Psoas muscle (tissue), 8 donors: Measurements from ENCODE around the gene PITPNC1. TPM values are rescaled to one million over a fixed set of nuclear protein-coding genes. Genes with fewer than 3 reads are reported as not detected.

ENCODE experiments used
- ATAC-seq, 4 donors: fragments of 200-7000 bp; cut with Tn5 transposase; one replicate each; pipeline ENCODE4 v1.9.1; 2020; ENCODE audit warnings: moderate library complexity in 3 of 4, mild to moderate bottlenecking in 2 of 4
- DNase-seq, 2 donors: peaks; one replicate each; pipeline ENCODE4 v3.0.0-alpha.2; 2020
- H3K27ac ChIP-seq: fragments of 200-600 bp; one replicate; pipeline ENCODE4 v1.8.0; 2022
- H3K27me3 ChIP-seq, 3 donors: fragments of 200-600 bp in 1 of 3; one replicate each; pipeline versions ENCODE4 v1.6.1 to v1.8.0; 2013 to 2022; ENCODE audit warnings: low read length in 2 of 3, mild to moderate bottlenecking in 2 of 3, moderate library complexity in 1 of 3; ENCODE audit not compliant: insufficient read depth in 3 of 3
- H3K36me3 ChIP-seq, 2 donors: fragments of 200-600 bp in 1 of 2; one replicate each; pipeline versions ENCODE4 v1.6.1 to v1.8.0; 2013 to 2022; ENCODE audit warnings: low read depth in 1 of 2, mild to moderate bottlenecking in 1 of 2, moderate library complexity in 1 of 2; ENCODE audit not compliant: insufficient read depth in 1 of 2
- H3K4me1 ChIP-seq: fragments of 200-600 bp; one replicate; pipeline ENCODE4 v1.8.0; 2022
- H3K4me3 ChIP-seq: fragments of 200-600 bp; one replicate; pipeline ENCODE4 v1.8.0; 2022; ENCODE audit warnings: mild to moderate bottlenecking
- H3K9me3 ChIP-seq: fragments of 200-600 bp; one replicate; pipeline ENCODE4 v1.8.0; 2022
- WGBS, 3 donors: extraction: QIAGEN DNeasy Blood & Tissue Kit; methylation state at CpG; one replicate each; pipeline versions ENCODE4 v1.1.6 to v1.1.7; 2013; 5-methylcytosine and 5-hydroxymethylcytosine counted together
- intact Hi-C, 2 donors: fragments of 100-400 bp; cut with DNase I; formaldehyde crosslinking; loops; one replicate each; pipeline versions ENCODE4 v1.11.0 to v1.14.2; 2022
- polyA plus RNA-seq, 3 donors: library from polyadenylated mRNA; stranded (reverse); fragments of 200-250 nt; gene quantifications; one replicate each; pipeline ENCODE4 v1.2.3, GENCODE V29; 2013
- total RNA-seq, 4 donors: library from RNA; stranded (reverse); fragmentation: NEBNext Ultra II Directional in 2 of 4; extraction: Animal tissue kit (Norgen Biotek cat#: 25700) in 2 of 4; gene quantifications; one replicate each; pipeline versions ENCODE4 v1.2.1 to v1.2.4, GENCODE V29; 2021 to 2023
- TF ChIP-seq, protein P1 (sequence below): fragments of 200-600 bp; IDR thresholded peaks from one replicate; pipeline ENCODE4 v1.8.0; 2022; ENCODE audit warnings: antibody characterized with exemption
- donor health status: healthy with polysubstance abuse.
- donor health status: DM: no; HTN: no; CAD: no; lungs with moderate emphysema.
- donor health status: Bipolar disorder and iron deficiency.
- donor health status: healthy.
- donor health status: DM: yes; HTN: yes; CAD: no.
- donor health status: DM: no; HTN: no; CAD: no.
- donor health status: DM: no; HTN: no; CAD: no.
- donor health status: DM: yes; HTN: yes; CAD: no.

Gene PITPNC1
- total and polyA plus RNA-seq, 7 donors = 4.4 to 54.7 (median 6.6) TPM

DNA sequence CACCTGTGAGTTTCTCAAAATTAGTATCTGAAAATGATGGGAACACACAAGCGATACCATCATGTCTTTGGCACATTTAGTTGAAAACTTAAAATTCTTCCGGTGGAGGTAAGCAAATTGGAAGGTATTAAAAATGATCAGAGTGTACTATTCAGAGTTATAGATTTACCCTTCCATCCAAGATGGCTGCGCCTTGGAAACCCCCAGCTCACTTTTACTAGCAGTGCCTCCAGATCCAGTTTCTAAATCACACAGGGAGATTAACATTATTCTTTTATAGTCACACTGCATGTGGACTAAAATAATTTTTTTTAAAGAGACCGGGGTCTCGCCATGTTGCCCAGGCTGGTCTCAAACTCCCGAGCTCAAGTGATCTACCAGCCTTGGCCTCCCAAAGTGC lies 15.0 kb downstream of the PITPNC1 start:
- Histone ChIP-seq H3K9me3 (no peaks in the 10 kb centered on the region), H3K4me1 (no peaks in the 10 kb centered on the region), H3K27ac (no peak overlapping the region), H3K36me3 (peaks cover 0 to 2% of the 10 kb centered on the region in 2 donors), H3K4me3 (no peak overlapping the region), H3K27me3 (no peaks in the 10 kb centered on the region)
- no peak for DNase-seq
- intact Hi-C loops = no loop called here
- 96 to 100% (median 97%) methylated on average over 6 of the region's 6 CpGs for WGBS, 3 donors
- TF ChIP-seq, protein P1, sequence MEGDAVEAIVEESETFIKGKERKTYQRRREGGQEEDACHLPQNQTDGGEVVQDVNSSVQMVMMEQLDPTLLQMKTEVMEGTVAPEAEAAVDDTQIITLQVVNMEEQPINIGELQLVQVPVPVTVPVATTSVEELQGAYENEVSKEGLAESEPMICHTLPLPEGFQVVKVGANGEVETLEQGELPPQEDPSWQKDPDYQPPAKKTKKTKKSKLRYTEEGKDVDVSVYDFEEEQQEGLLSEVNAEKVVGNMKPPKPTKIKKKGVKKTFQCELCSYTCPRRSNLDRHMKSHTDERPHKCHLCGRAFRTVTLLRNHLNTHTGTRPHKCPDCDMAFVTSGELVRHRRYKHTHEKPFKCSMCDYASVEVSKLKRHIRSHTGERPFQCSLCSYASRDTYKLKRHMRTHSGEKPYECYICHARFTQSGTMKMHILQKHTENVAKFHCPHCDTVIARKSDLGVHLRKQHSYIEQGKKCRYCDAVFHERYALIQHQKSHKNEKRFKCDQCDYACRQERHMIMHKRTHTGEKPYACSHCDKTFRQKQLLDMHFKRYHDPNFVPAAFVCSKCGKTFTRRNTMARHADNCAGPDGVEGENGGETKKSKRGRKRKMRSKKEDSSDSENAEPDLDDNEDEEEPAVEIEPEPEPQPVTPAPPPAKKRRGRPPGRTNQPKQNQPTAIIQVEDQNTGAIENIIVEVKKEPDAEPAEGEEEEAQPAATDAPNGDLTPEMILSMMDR = no peak
- ATAC-seq = no peak

DNA sequence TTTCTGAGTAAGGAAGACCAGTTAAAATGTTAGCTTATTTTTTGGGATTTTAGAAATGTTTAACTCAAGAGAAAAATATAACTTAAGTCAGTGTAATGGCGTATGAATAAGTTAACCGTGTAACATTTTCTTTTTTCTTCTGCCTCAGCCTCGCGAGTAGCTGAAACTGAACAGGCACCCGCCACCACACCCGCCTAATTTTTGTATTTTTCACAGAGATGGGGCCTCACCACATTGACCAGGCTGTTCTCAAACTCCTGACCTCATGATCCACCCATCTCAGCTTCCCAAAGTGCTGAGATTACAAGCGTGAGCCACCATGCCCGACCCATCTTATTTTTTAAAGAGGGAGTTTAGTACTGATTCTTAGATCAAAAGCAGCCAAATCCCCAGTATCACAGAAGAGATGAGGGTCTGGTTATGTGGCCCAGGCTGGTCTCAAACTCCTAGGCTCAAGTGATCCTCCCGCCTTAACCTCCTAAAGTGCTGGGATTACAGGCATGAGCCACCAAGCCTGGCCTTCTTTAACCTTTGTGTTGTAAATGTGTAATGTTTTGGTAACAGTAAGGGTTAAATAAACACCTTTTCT lies 16.8 kb downstream of the PITPNC1 start:
- 92 to 94% (median 92%) methylated on average over 9 of the region's 9 CpGs for WGBS, 3 donors
- H3K4me1 ChIP-seq = no peaks in the 10 kb centered on the region
- TF ChIP-seq, protein P1 = no peak
- no peak overlapping the region for H3K27ac ChIP-seq
- peaks cover 0 to 4% of the 10 kb centered on the region in 2 donors for H3K36me3 ChIP-seq
- DNase-seq (no peak), ATAC-seq (no peak)
- no peaks in the 10 kb centered on the region for H3K9me3 ChIP-seq
- H3K27me3 ChIP-seq = no peaks in the 10 kb centered on the region
- intact Hi-C loops = no loop called here
- no peak overlapping the region for H3K4me3 ChIP-seq

GRCh38 chr17:67399676-67400075 lies 22.6 kb downstream of the PITPNC1 start:
- Histone ChIP-seq H3K4me1 (peaks cover 8% of the 10 kb centered on the region), H3K27me3 (no peaks in the 10 kb centered on the region), H3K36me3 (peaks cover 0 to 4% of the 10 kb centered on the region in 2 donors), H3K27ac (no peak overlapping the region), H3K9me3 (no peaks in the 10 kb centered on the region), H3K4me3 (no peak overlapping the region)
- intact Hi-C loops = no loop called here
- TF ChIP-seq, protein P1 = no peak
- 58 to 62% (median 60%) methylated on average over 3 of the region's 3 CpGs for WGBS, 3 donors
- ATAC-seq = peak in 1 of 4 donors; percentile 21
- DNase-seq = no peak

- Histone ChIP-seq H3K27ac (no peak overlapping the region), H3K9me3 (no peaks in the 10 kb centered on the region), H3K36me3 (peaks cover 0 to 2% of the 10 kb centered on the region in 2 donors), H3K4me3 (peak overlapping the region; percentile 5), H3K4me1 (peaks cover 8% of the 10 kb centered on the region), H3K27me3 (no peaks in the 10 kb centered on the region)
- peak in 1 of 4 donors; percentile 42 for ATAC-seq
- TF ChIP-seq, protein P1 = no peak
- intact Hi-C loops = no loop called here
- no peak for DNase-seq
- WGBS, 3 donors = 3 to 5% (median 5%) methylated on average over 6 of the region's 6 CpGs
Observed at GRCh38 chr17:67400193-67400592, 23.1 kb downstream of the PITPNC1 start.

DNA sequence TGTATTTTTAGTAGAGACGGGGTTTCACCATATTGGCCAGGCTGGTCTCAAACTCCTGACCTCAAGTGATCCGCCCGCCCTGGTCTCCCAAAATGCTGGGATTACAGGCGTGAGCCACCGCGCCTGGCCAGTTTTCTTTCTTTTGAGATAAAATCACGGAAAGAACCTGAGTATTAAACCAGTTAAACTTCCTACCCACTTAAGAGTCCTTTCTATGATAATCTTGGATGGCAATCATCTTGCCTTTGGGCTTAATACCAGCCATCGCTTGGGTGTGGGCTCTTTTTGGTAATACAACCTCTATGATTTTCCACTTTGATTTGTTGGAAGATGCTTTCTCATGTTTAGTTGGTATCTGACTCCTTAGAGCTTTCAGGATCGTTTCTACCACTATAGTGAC lies 24.0 kb downstream of the PITPNC1 start:
- WGBS, 3 donors = 83 to 95% (median 87%) methylated on average over 9 of the region's 9 CpGs
- intact Hi-C loops = no loop called here
- Histone ChIP-seq H3K36me3 (peaks cover 0 to 2% of the 10 kb centered on the region in 2 donors), H3K4me3 (no peak overlapping the region), H3K4me1 (peaks cover 8% of the 10 kb centered on the region), H3K9me3 (no peaks in the 10 kb centered on the region), H3K27ac (no peak overlapping the region), H3K27me3 (no peaks in the 10 kb centered on the region)
- TF ChIP-seq, protein P1 = no peak
- no peak for ATAC-seq
- no peak for DNase-seq
